ENCODE data around the gene VPS52.
A peak's percentile ranks its signal among the peaks of the same experiment; 100 is the strongest.
"Not testable (repeated sequence)": the region's sequence is repeated elsewhere in the genome, so short reads cannot be mapped to it uniquely, and the experiment has no call there.

VPS52 gene

GRCh38 chr6:33248932-33249731 lies 22.5 kb downstream of the VPS52 start:
- DNase-seq: peak; percentile 100

- no peak for DNase-seq
Observed at GRCh38 chr6:33248643-33248931, 23.1 kb downstream of the VPS52 start.

GRCh38 chr6:33247977-33248642 lies 23.6 kb downstream of the VPS52 start:
- DNase-seq: peak; percentile 95

- no peak for DNase-seq
Observed at GRCh38 chr6:33243476-33243875, 28.2 kb downstream of the VPS52 start.

GRCh38 chr6:33241968-33242367 lies 29.7 kb downstream of the VPS52 start:
- no peak for DNase-seq

GRCh38 chr6:33237741-33238140 lies 33.9 kb downstream of the VPS52 start:
- no peak for DNase-seq

- no peak for DNase-seq
Observed at GRCh38 chr6:33236852-33237251, 34.8 kb downstream of the VPS52 start.

GRCh38 chr6:33236328-33236727 lies 35.3 kb downstream of the VPS52 start:
- peak; percentile 35 for DNase-seq

- no peak for DNase-seq
Observed at GRCh38 chr6:33235221-33235634, 36.4 kb downstream of the VPS52 start.

GRCh38 chr6:33226503-33227120 lies 45.1 kb downstream of the VPS52 start:
- not testable (repeated sequence) for DNase-seq

GRCh38 chr6:33217681-33218080 lies 54.0 kb downstream of the VPS52 start:
- no peak for DNase-seq

- DNase-seq: no peak
Observed at GRCh38 chr6:33217246-33217645, 54.4 kb downstream of the VPS52 start.

- DNase-seq: no peak
Observed at GRCh38 chr6:33216117-33216649, 55.5 kb downstream of the VPS52 start.

- no peak for DNase-seq
Observed at GRCh38 chr6:33215271-33216116, 56.2 kb downstream of the VPS52 start.

- no peak for DNase-seq
Observed at GRCh38 chr6:33213989-33214335, 57.7 kb downstream of the VPS52 start.

- peak; percentile 56 for DNase-seq
Observed at GRCh38 chr6:33213166-33213988, 58.3 kb downstream of the VPS52 start.

- DNase-seq: no peak
Observed at GRCh38 chr6:33212857-33213165, 58.9 kb downstream of the VPS52 start.

GRCh38 chr6:33211666-33212422 lies 59.8 kb downstream of the VPS52 start:
- DNase-seq: no peak

- no peak for DNase-seq
Observed at GRCh38 chr6:33211136-33211535, 60.5 kb downstream of the VPS52 start.

- DNase-seq: no peak
Observed at GRCh38 chr6:33209856-33210255, 61.8 kb downstream of the VPS52 start.
